NCI-H1417 (cell line): ENCODE measurements around the gene CCDC121.

Experiments used
- DNase-seq, 3 experiments: peaks; one replicate each; lab custom pipeline; 2025; lab: John Stamatoyannopoulos, UW

Gene CCDC121

GRCh38 chr2:27582129-27582694 is 46.6 kb downstream of the CCDC121 start:
- no peak for DNase-seq

- DNase-seq: no peak
Observed at GRCh38 chr2:27581417-27582128, 47.2 kb downstream of the CCDC121 start.
